ENCODE data around the gene MED1. TPM values are rescaled to one million over a fixed set of nuclear protein-coding genes. Genes with fewer than 3 reads are reported as not detected.
A peak's percentile ranks its signal among the peaks of the same experiment; 100 is the strongest.
"Not testable (repeated sequence)": the region's sequence is repeated elsewhere in the genome, so short reads cannot be mapped to it uniquely, and the experiment has no call there.

MED1 gene
- total and polyA plus RNA-seq, 7 donors, result 4.2 to 22.5 (median 18.3) TPM

DNA sequence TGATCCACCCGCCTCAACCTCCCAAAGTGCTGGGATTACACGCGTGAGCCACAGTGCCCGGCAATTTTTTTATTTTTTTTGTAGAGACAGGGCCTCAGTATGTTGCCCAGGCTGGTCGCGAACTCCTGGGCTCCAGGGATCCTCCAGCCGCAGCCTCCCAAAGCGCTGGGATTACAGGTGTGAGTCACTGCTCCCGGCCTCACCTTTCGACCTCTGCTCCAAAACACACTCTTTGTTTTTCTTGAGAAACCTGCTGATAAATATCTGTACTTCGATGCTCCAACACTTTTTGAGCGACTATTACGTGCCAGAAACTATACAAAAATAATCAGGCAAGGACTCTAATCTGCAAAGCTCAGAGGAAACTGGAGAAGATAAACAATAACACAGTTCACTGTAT lies 1.0 kb downstream of the MED1 start:
- H3K27me3 ChIP-seq, result no peaks in the 10 kb centered on the region
- 90% methylated on average over 13 of the region's 13 CpGs for WGBS, 2 donors
- no peaks in the 10 kb centered on the region for H3K9me3 ChIP-seq
- intact Hi-C loops (cut with DNase I), result no loop called here
- peak; percentile 47 for DNase-seq
- H3K4me3 ChIP-seq, result peak overlapping the region in 3 of 4 donors; percentile 61 to 92 (median 83)
- TF ChIP-seq EP300 (IDR thresholded peaks at IDR 0.05), result no peak
- no peak for TF ChIP-seq CTCF (IDR thresholded peaks at IDR 0.05)
- TF ChIP-seq POLR2AphosphoS5 (IDR thresholded peaks at IDR 0.05), result no peak
- no peak for TF ChIP-seq POLR2A (IDR thresholded peaks at IDR 0.05)
- H3K27ac ChIP-seq, result peak overlapping the region in 2 of 4 donors; percentile 87 to 90
- H3K4me1 ChIP-seq, result peaks cover 0 to 19% (median 16%) of the 10 kb centered on the region in 4 donors
- peaks cover 0 to 34% (median 6%) of the 10 kb centered on the region in 4 donors for H3K36me3 ChIP-seq

DNA sequence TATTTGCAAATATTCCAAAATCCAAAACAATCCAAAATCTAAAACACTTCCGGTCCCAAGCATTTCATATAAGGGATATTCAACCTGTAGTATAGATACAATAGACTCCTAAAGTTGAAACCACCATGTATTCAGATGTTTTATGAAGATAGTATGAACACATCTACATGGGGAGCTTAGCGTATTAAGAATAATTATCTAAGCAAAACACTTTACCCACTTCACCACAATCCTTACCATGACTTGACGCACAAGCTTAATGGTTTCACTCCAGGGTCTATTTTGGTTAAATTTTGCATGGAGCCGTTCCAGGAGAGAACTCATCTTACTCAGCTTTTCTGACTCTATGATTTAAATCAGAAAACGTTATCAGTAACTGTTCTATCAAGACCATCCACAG lies 3.5 kb downstream of the MED1 start:
- peaks cover 8 to 57% (median 18%) of the 10 kb centered on the region in 4 donors for H3K36me3 ChIP-seq

DNA sequence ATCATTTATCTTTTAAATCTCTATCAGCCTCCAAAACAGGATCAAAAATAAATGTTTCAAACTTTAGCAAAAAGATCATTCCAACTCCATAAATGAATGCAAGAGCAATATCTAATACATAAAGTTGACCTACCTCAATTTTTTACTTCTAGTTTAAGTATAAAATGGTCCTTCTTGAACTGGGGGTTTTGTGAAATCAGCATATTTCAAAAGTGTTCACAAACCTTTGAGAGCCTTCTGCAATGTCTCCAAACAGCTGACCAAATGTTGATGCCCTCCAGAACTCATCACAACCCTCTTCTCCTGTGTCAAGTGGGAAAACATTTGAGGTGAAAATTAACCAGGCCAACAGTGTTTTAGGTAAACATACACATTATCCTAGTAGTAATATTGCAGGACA lies 7.7 kb downstream of the MED1 start:
- DNase-seq, result no peak
- Histone ChIP-seq H3K4me3 (no peak overlapping the region), H3K36me3 (peaks cover 32 to 98% (median 49%) of the 10 kb centered on the region in 4 donors), H3K27me3 (no peaks in the 10 kb centered on the region), H3K27ac (no peak overlapping the region), H3K9me3 (no peaks in the 10 kb centered on the region), H3K4me1 (no peaks in the 10 kb centered on the region)
- intact Hi-C loops (cut with DNase I), result no loop called here
- TF ChIP-seq POLR2A (IDR thresholded peaks at IDR 0.05), result no peak
- TF ChIP-seq CTCF (IDR thresholded peaks at IDR 0.05), result no peak
- no peak for TF ChIP-seq POLR2AphosphoS5 (IDR thresholded peaks at IDR 0.05)
- no peak for TF ChIP-seq EP300 (IDR thresholded peaks at IDR 0.05)

More for the DNA sequence above, 3.5 kb downstream of the MED1 start:
- Histone ChIP-seq H3K4me3 (no peak overlapping the region), H3K27me3 (no peaks in the 10 kb centered on the region), H3K27ac (no peak overlapping the region), H3K9me3 (no peaks in the 10 kb centered on the region), H3K4me1 (peaks cover 0 to 19% (median 16%) of the 10 kb centered on the region in 4 donors)
- intact Hi-C loops (cut with DNase I), result no loop called here
- DNase-seq, result no peak
- 91% methylated on average over 5 of the region's 5 CpGs for WGBS, 2 donors
- no peak for TF ChIP-seq EP300 (IDR thresholded peaks at IDR 0.05)
- no peak for TF ChIP-seq POLR2A (IDR thresholded peaks at IDR 0.05)
- TF ChIP-seq CTCF (IDR thresholded peaks at IDR 0.05), result no peak
- no peak for TF ChIP-seq POLR2AphosphoS5 (IDR thresholded peaks at IDR 0.05)

GRCh38 chr17:39439868-39440267 lies 11.2 kb downstream of the MED1 start:
- intact Hi-C loops (cut with DNase I); H3K4me1 ChIP-seq; H3K9me3 ChIP-seq; H3K27me3 ChIP-seq; H3K4me3 ChIP-seq; DNase-seq; H3K27ac ChIP-seq: not testable (repeated sequence)
- peaks cover 37 to 98% (median 53%) of the 10 kb centered on the region in 4 donors for H3K36me3 ChIP-seq
- 97 to 98% methylated on average over 2 of the region's 2 CpGs for WGBS, 2 donors

GRCh38 chr17:39429600-39429999 lies 21.5 kb downstream of the MED1 start:
- intact Hi-C loops (cut with DNase I), result no loop called here
- H3K4me3 ChIP-seq, result no peak overlapping the region
- peaks cover 11 to 100% (median 63%) of the 10 kb centered on the region in 4 donors for H3K36me3 ChIP-seq
- WGBS, 2 donors, result 97 to 99% methylated on average over 4 of the region's 4 CpGs
- no peaks in the 10 kb centered on the region for H3K4me1 ChIP-seq
- TF ChIP-seq POLR2AphosphoS5 (IDR thresholded peaks at IDR 0.05) (no peak), EP300 (IDR thresholded peaks at IDR 0.05) (no peak), CTCF (IDR thresholded peaks at IDR 0.05) (no peak), POLR2A (IDR thresholded peaks at IDR 0.05) (no peak)
- H3K27me3 ChIP-seq, result no peaks in the 10 kb centered on the region
- peak; percentile 26 for DNase-seq
- no peaks in the 10 kb centered on the region for H3K9me3 ChIP-seq
- H3K27ac ChIP-seq, result no peak overlapping the region
